Measurements from ENCODE around the gene PHTF1. TPM values are rescaled to one million over a fixed set of nuclear protein-coding genes. Genes with fewer than 3 reads are reported as not detected.

Gene PHTF1
- total and polyA plus RNA-seq, 9 donors = 4.5 to 28.6 (median 9.7) TPM

DNA sequence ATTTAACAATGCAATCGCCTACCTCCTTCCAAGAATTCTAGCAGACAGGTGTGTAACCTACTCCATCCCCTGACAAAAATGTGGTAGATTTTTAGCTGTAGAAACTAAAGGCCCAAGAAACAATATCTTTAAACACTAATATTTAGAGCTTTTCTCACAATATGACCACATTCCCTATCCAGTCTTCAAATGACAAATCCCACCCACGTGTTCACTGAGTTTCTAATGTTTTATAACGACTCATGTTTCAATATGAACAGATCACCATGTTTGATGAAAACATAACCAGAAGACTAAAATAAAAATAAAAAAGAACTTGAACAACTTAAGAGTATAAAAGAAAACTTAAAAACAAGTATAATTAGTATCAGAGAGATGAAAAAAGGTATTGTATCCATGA, 28.4 kb upstream of the PHTF1 start:
- no peak for DNase-seq
- Histone ChIP-seq H3K27ac (no peak overlapping the region), H3K4me3 (no peak overlapping the region), H3K27me3 (no peaks in the 10 kb centered on the region), H3K4me1 (ENCODE audit: insufficient read depth) (peaks cover 6% of the 10 kb centered on the region), H3K36me3 (no peaks in the 10 kb centered on the region), H3K9me3 (no peaks in the 10 kb centered on the region)
- TF ChIP-seq, protein P1, sequence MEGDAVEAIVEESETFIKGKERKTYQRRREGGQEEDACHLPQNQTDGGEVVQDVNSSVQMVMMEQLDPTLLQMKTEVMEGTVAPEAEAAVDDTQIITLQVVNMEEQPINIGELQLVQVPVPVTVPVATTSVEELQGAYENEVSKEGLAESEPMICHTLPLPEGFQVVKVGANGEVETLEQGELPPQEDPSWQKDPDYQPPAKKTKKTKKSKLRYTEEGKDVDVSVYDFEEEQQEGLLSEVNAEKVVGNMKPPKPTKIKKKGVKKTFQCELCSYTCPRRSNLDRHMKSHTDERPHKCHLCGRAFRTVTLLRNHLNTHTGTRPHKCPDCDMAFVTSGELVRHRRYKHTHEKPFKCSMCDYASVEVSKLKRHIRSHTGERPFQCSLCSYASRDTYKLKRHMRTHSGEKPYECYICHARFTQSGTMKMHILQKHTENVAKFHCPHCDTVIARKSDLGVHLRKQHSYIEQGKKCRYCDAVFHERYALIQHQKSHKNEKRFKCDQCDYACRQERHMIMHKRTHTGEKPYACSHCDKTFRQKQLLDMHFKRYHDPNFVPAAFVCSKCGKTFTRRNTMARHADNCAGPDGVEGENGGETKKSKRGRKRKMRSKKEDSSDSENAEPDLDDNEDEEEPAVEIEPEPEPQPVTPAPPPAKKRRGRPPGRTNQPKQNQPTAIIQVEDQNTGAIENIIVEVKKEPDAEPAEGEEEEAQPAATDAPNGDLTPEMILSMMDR (IDR thresholded peaks at IDR 0.05) = no peak
- TF ChIP-seq POLR2A (IDR thresholded peaks at IDR 0.05) (no peak), EP300 (IDR thresholded peaks at IDR 0.05) (no peak)
- intact Hi-C loops (cut with DNase I) = no loop called here
- WGBS, 3 donors = 79 to 86% (median 84%) methylated on average over 3 of the region's 3 CpGs

DNA sequence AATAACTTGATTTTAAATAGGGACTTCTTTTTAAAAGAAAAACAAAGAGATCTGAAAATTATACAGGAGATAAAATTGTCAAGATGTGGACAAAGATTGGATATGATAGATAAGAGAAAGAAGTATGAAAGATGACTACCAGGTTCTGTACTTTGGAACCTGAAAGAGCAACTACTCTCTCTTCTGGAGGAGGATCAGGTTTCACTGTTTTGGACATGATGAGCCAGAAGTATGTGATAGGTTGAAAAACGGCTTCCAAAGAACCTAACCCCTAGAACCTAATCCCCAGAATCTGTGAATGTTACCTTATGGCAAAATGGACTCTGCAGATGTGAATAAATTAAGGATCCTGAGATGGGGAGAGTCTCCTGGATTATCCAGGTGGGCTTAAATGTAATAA, 26.8 kb upstream of the PHTF1 start:
- WGBS, 3 donors = 34 to 48% (median 40%) methylated on average over 1 of the region's 1 CpG
- H3K4me3 ChIP-seq = no peak overlapping the region
- H3K27me3 ChIP-seq = no peaks in the 10 kb centered on the region
- intact Hi-C loops (cut with DNase I) = no loop called here
- peaks cover 7% of the 10 kb centered on the region for H3K4me1 ChIP-seq (ENCODE audit: insufficient read depth)
- no peaks in the 10 kb centered on the region for H3K36me3 ChIP-seq
- no peaks in the 10 kb centered on the region for H3K9me3 ChIP-seq
- DNase-seq = no peak
- H3K27ac ChIP-seq = no peak overlapping the region
- TF ChIP-seq, protein P1 (IDR thresholded peaks at IDR 0.05) = no peak
- TF ChIP-seq POLR2A (IDR thresholded peaks at IDR 0.05) (no peak), EP300 (IDR thresholded peaks at IDR 0.05) (no peak)

GRCh38 chr1:113784104-113784779, 25.0 kb upstream of the PHTF1 start:
- no peak for TF ChIP-seq POLR2A (IDR thresholded peaks at IDR 0.05)
- TF ChIP-seq EP300 (IDR thresholded peaks at IDR 0.05) = no peak
- TF ChIP-seq, protein P1 (IDR thresholded peaks at IDR 0.05) = no peak
- intact Hi-C loops (cut with DNase I) = no loop called here
- Histone ChIP-seq H3K9me3 (no peaks in the 10 kb centered on the region), H3K4me1 (ENCODE audit: insufficient read depth) (peaks cover 10% of the 10 kb centered on the region), H3K27ac (no peak overlapping the region), H3K27me3 (no peaks in the 10 kb centered on the region), H3K4me3 (no peak overlapping the region), H3K36me3 (no peaks in the 10 kb centered on the region)
- 70 to 81% (median 77%) methylated on average over 5 of the region's 5 CpGs for WGBS, 3 donors
- DNase-seq = no peak

- intact Hi-C loops (cut with DNase I) = no loop called here
- TF ChIP-seq POLR2A (IDR thresholded peaks at IDR 0.05) (no peak), EP300 (IDR thresholded peaks at IDR 0.05) (no peak)
- TF ChIP-seq, protein P1 (IDR thresholded peaks at IDR 0.05) = no peak
- H3K9me3 ChIP-seq = no peaks in the 10 kb centered on the region
- H3K4me3 ChIP-seq = no peak overlapping the region
- no peak overlapping the region for H3K27ac ChIP-seq
- 24 to 33% (median 25%) methylated on average over 4 of the region's 4 CpGs for WGBS, 3 donors
- no peak for DNase-seq
- no peaks in the 10 kb centered on the region for H3K36me3 ChIP-seq
- no peaks in the 10 kb centered on the region for H3K27me3 ChIP-seq
- H3K4me1 ChIP-seq (ENCODE audit: insufficient read depth) = peaks cover 10% of the 10 kb centered on the region
These were observed 24.2 kb upstream of the PHTF1 start for GRCh38 chr1:113783254-113784103.
